Breast epithelium (tissue), 4 donors: ENCODE measurements around the gene OR2T35. TPM values are rescaled to one million over a fixed set of nuclear protein-coding genes. Genes with fewer than 3 reads are reported as not detected.
"Not testable (repeated sequence)": the region's sequence is repeated elsewhere in the genome, so short reads cannot be mapped to it uniquely, and the experiment has no call there.

Experiments
- DNase-seq, 2 donors: peaks; one replicate each; pipeline ENCODE4 v3.0.0-alpha.2; 2019; ENCODE audit warnings: low spot score in 2 of 2
- H3K27ac ChIP-seq, 2 donors: fragments of 200-600 bp; sonication (generic) in 1 of 2; one replicate each; pipeline ENCODE4 v1.5.1; 2016 to 2019; ENCODE audit warnings: mild to moderate bottlenecking in 1 of 2
- H3K27me3 ChIP-seq, 2 donors: fragments of 200-600 bp; sonication (generic) in 1 of 2; one replicate each; pipeline versions ENCODE4 v1.5.1 to v1.6.0; 2017 to 2019; ENCODE audit warnings: control low read depth in 1 of 2, mild to moderate bottlenecking in 1 of 2
- H3K36me3 ChIP-seq: fragments of 200-600 bp; one replicate; pipeline ENCODE4 v1.5.1; 2019
- H3K4me1 ChIP-seq, 2 donors: fragments of 200-600 bp; sonication (generic); one replicate each; pipeline ENCODE4 v1.5.1; 2016 to 2019; ENCODE audit warnings: control low read depth in 1 of 2
- H3K4me3 ChIP-seq, 3 donors: fragments of 200-600 bp; sonication (generic); 1 replicate in 2 of 3; 2 replicates in 1 of 3; pipeline ENCODE4 v1.5.1; 2016 to 2019; ENCODE audit warnings: mild to moderate bottlenecking in 3 of 3, moderate library complexity in 2 of 3
- H3K9me3 ChIP-seq, 2 donors: fragments of 200-600 bp; sonication (generic) in 1 of 2; one replicate each; pipeline ENCODE4 v1.5.1; 2016 to 2019; ENCODE audit warnings: control low read depth in 1 of 2
- POLR2A ChIP-seq: fragments of 450-650 bp; IDR thresholded peaks from one replicate; pipeline ENCODE4 v1.6.1; 2016; ENCODE audit warnings: antibody characterized with exemption, mild to moderate bottlenecking, moderate library complexity
- POLR2AphosphoS5 ChIP-seq, 3 donors: sonication (generic); formaldehyde crosslinking; IDR thresholded peaks; one replicate each; pipeline ENCODE4 v1.6.1; 2017; ENCODE audit warnings: antibody characterized with exemption in 3 of 3
- intact Hi-C: fragments of 100-400 bp; cut with DNase I; formaldehyde crosslinking; loops from one replicate; pipeline ENCODE4 v1.15.1; 2023; ENCODE audit warnings: low total_unique reads
- total RNA-seq, 3 donors: library from RNA; depleted of rRNA; stranded (reverse); fragments of >200 nt; gene quantifications; one replicate each; pipeline ENCODE4 v1.1.0, GENCODE V29; 2016
- TF ChIP-seq, protein P1 (sequence below), 3 donors: fragments of 450-650 bp; IDR thresholded peaks; one replicate each; pipeline ENCODE4 v1.5.1; 2016 to 2017; ENCODE audit warnings: antibody characterized with exemption in 3 of 3, mild to moderate bottlenecking in 3 of 3, moderate library complexity in 3 of 3

The OR2T35 gene
- not detected for total RNA-seq

GRCh38 chr1:248645178-248645577, at the start of gene OR2T35:
Gene OR2T35 (minus strand): TSS chr1:248645278. CDS start chr1:248639258, 6,020 bp downstream.
- H3K36me3 ChIP-seq, H3K4me3 ChIP-seq, intact Hi-C loops, DNase-seq, H3K27me3 ChIP-seq, H3K9me3 ChIP-seq, H3K4me1 ChIP-seq, H3K27ac ChIP-seq: not testable (repeated sequence)

- Histone ChIP-seq H3K27ac (no peak overlapping the region), H3K4me3 (no peak overlapping the region), H3K27me3 (no peaks in the 10 kb centered on the region), H3K4me1 (no peaks in the 10 kb centered on the region), H3K36me3 (no peaks in the 10 kb centered on the region), H3K9me3 (peaks cover 8 to 15% of the 10 kb centered on the region in 2 donors)
- intact Hi-C loops = no loop called here
- DNase-seq = no peak
- TF ChIP-seq POLR2AphosphoS5 (IDR thresholded peaks at IDR 0.05) = no peak
- TF ChIP-seq POLR2A = no peak
- TF ChIP-seq, protein P1, sequence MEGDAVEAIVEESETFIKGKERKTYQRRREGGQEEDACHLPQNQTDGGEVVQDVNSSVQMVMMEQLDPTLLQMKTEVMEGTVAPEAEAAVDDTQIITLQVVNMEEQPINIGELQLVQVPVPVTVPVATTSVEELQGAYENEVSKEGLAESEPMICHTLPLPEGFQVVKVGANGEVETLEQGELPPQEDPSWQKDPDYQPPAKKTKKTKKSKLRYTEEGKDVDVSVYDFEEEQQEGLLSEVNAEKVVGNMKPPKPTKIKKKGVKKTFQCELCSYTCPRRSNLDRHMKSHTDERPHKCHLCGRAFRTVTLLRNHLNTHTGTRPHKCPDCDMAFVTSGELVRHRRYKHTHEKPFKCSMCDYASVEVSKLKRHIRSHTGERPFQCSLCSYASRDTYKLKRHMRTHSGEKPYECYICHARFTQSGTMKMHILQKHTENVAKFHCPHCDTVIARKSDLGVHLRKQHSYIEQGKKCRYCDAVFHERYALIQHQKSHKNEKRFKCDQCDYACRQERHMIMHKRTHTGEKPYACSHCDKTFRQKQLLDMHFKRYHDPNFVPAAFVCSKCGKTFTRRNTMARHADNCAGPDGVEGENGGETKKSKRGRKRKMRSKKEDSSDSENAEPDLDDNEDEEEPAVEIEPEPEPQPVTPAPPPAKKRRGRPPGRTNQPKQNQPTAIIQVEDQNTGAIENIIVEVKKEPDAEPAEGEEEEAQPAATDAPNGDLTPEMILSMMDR (IDR thresholded peaks at IDR 0.05) = no peak
Observed at GRCh38 chr1:248691567-248692155, 46.6 kb upstream of the OR2T35 start.

DNA sequence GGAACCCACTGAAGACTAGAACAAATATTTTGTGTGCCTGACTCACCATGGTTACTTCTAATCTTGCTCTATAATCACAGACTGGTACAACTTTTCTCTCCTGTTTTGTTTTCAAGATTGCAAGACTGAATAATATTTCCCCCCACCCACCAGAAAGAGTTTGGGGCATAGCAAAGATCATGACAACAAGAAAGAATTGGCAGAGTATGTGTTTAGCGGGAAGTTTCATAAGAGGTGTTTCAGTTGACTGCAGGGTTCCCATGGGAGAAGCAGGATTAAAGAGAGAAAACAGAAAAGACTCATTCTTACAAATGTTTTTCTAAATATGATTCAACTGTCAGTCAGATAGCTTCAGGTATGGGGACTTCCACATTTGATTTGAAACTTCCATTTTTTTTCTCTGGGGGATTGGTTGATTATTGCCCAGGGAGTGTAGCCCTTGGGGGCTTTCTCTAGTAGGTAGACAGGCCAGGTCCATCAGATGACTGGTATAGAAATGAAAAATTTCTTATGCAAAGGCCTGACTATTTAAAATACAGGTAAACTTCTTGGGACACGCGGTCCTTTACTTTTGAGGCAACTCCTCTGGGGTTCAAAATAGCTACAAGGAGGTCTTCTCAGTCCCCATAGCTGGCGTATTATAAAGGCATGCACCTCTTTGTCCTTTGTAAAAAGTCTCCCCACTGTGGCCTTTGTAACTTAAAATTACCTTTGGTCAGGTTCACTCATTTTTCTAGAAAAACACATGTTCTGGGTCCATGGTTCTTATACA, 43.6 kb upstream of the OR2T35 start:
- no peak for DNase-seq
- no peak overlapping the region for H3K4me3 ChIP-seq
- H3K27me3 ChIP-seq = no peaks in the 10 kb centered on the region
- H3K9me3 ChIP-seq = peaks cover 8 to 15% of the 10 kb centered on the region in 2 donors
- no peaks in the 10 kb centered on the region for H3K36me3 ChIP-seq
- intact Hi-C loops = no loop called here
- no peak overlapping the region for H3K27ac ChIP-seq
- no peaks in the 10 kb centered on the region for H3K4me1 ChIP-seq
- no peak for TF ChIP-seq POLR2AphosphoS5 (IDR thresholded peaks at IDR 0.05)
- no peak for TF ChIP-seq POLR2A
- TF ChIP-seq, protein P1 (IDR thresholded peaks at IDR 0.05) = no peak

GRCh38 chr1:248686815-248687214, 41.7 kb upstream of the OR2T35 start:
- no peak for TF ChIP-seq POLR2A
- TF ChIP-seq, protein P1 (IDR thresholded peaks at IDR 0.05) = no peak
- TF ChIP-seq POLR2AphosphoS5 (IDR thresholded peaks at IDR 0.05) = no peak
- Histone ChIP-seq H3K36me3 (no peaks in the 10 kb centered on the region), H3K4me3 (no peak overlapping the region), H3K27ac (no peak overlapping the region), H3K27me3 (no peaks in the 10 kb centered on the region), H3K9me3 (peaks cover 4 to 12% of the 10 kb centered on the region in 2 donors), H3K4me1 (no peaks in the 10 kb centered on the region)
- DNase-seq = no peak
- intact Hi-C loops = no loop called here

DNA sequence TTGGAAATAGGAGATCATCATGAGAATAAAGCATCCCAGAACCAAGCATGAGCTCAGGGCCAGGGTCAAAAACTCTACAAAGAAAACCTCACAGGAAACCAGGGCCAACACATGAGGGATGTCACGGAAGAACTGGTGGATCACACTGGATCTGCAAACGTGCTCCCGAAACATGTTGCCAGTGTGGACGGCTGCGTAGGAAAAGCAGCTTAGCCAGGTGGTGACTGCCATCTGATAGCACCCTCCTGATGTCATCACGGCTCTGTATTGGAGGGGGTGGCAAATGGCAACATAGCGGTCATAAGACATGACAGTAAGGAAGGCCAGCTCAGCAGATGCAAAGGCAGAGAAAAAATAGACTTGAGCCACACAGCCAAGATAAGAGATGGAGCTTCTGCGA, 36.6 kb upstream of the OR2T35 start:
- TF ChIP-seq POLR2AphosphoS5 (IDR thresholded peaks at IDR 0.05) (no peak), POLR2A (no peak)
- TF ChIP-seq, protein P1 (IDR thresholded peaks at IDR 0.05) = no peak
- no peaks in the 10 kb centered on the region for H3K4me1 ChIP-seq
- DNase-seq = no peak
- H3K36me3 ChIP-seq = no peaks in the 10 kb centered on the region
- H3K4me3 ChIP-seq = no peak overlapping the region
- no peak overlapping the region for H3K27ac ChIP-seq
- H3K9me3 ChIP-seq = no peaks in the 10 kb centered on the region
- no peaks in the 10 kb centered on the region for H3K27me3 ChIP-seq
- intact Hi-C loops = no loop called here
